OCI-LY7 (cell line): Measurements from ENCODE around the gene PSMB5. TPM values are rescaled to one million over a fixed set of nuclear protein-coding genes. Genes with fewer than 3 reads are reported as not detected.

Experiments
- BruUV-seq: library from RNA; stranded (reverse); fragments of 400-500 nt; replicated peaks from 2 replicates; lab custom pipeline; 2021; lab: Mats Ljungman, UMichigan
- CTCF ChIA-PET: fragments of 300-600 bp; sonication (Branson Sonifier 250); formaldehyde crosslinking; loops from one replicate; lab custom pipeline; 2022; ENCODE audit warnings: antibody characterized with exemption; ENCODE audit not compliant: unreplicated experiment; lab: Charles Lee
- POLR2A ChIA-PET: fragments of 300-600 bp; sonication (Branson Sonifier 250); formaldehyde crosslinking; loops from one replicate; lab custom pipeline; 2022; ENCODE audit warnings: antibody characterized with exemption; lab: Charles Lee
- DNase-seq: peaks from one replicate; pipeline ENCODE4 v3.0.0-alpha.2; 2015; ENCODE audit warnings: low spot score
- H2AFZ ChIP-seq: fragments of 200-600 bp; sonication (generic), shearing (Covaris generic); 2 replicates; pipeline ENCODE4 v1.6.1; 2014; ENCODE audit warnings: mild to moderate bottlenecking, antibody characterized with exemption, low read length, moderate library complexity
- H3K27ac ChIP-seq: fragments of 200-600 bp; sonication (generic); 2 replicates; pipeline ENCODE4 v1.5.1; 2014; ENCODE audit warnings: mixed run types, low read depth, mild to moderate bottlenecking, moderate library complexity, low read length, inconsistent platforms; ENCODE audit not compliant: poor library complexity, severe bottlenecking
- H3K36me3 ChIP-seq: fragments of 200-600 bp; sonication (generic); 2 replicates; pipeline ENCODE4 v1.6.1; 2014; ENCODE audit warnings: mild to moderate bottlenecking, antibody characterized with exemption, low read length, moderate library complexity, mixed read lengths; ENCODE audit not compliant: insufficient read depth
- H3K4me1 ChIP-seq: fragments of 200-600 bp; sonication (generic); 2 replicates; pipeline ENCODE4 v1.5.1; 2014; ENCODE audit warnings: mild to moderate bottlenecking, low read length; ENCODE audit not compliant: insufficient read depth, poor library complexity, severe bottlenecking
- H3K4me2 ChIP-seq: fragments of 200-600 bp; sonication (generic); 2 replicates; pipeline ENCODE4 v1.6.1; 2014; ENCODE audit warnings: mild to moderate bottlenecking, low read length
- H3K4me3 ChIP-seq: fragments of 200-600 bp; sonication (generic); 2 replicates; pipeline ENCODE4 v1.5.1; 2014; ENCODE audit warnings: mild to moderate bottlenecking, low read depth, low read length; ENCODE audit not compliant: poor library complexity, severe bottlenecking
- H3K79me2 ChIP-seq: fragments of 200-600 bp; sonication (generic); 2 replicates; pipeline ENCODE4 v1.6.1; 2016; ENCODE audit warnings: low read depth, mild to moderate bottlenecking, low read length, moderate library complexity, mixed read lengths; ENCODE audit not compliant: insufficient read depth
- H3K9me2 ChIP-seq: fragments of 200-600 bp; sonication (generic); 2 replicates; pipeline ENCODE4 v1.6.1; 2016; ENCODE audit warnings: mild to moderate bottlenecking, low read length, mixed read lengths; ENCODE audit not compliant: insufficient read depth
- H3K9me3 ChIP-seq: fragments of 200-600 bp; sonication (generic); 2 replicates; pipeline ENCODE4 v1.6.1; 2014; ENCODE audit warnings: mild to moderate bottlenecking, mixed run types, low read length, mixed read lengths
- H4K20me1 ChIP-seq: fragments of 200-600 bp; sonication (generic); 2 replicates; pipeline ENCODE4 v1.6.1; 2014; ENCODE audit warnings: mild to moderate bottlenecking, antibody characterized with exemption, low read length, moderate library complexity, mixed read lengths; ENCODE audit not compliant: insufficient read depth
- CTCF ChIP-seq: fragments of 200-600 bp; sonication (generic); conservative IDR thresholded peaks from 2 replicates; pipeline ENCODE4 v1.5.1; 2014; ENCODE audit warnings: mild to moderate bottlenecking, antibody characterized with exemption, low read length, moderate library complexity, mixed read lengths
- EZH2phosphoT487 ChIP-seq: fragments of 200-600 bp; sonication (generic); IDR thresholded peaks from 2 replicates; pipeline ENCODE4 v1.6.1; 2018; ENCODE audit warnings: low read depth, borderline replicate concordance, mild to moderate bottlenecking, mixed run types, antibody characterized with exemption, low read length, moderate library complexity, mixed read lengths
- intact Hi-C: fragments of 100-400 bp; cut with micrococcal nuclease; formaldehyde crosslinking; loops from one replicate; pipeline ENCODE4 v1.10.0; 2022; ENCODE audit not compliant: unreplicated experiment
- total RNA-seq, 2 experiments: library from RNA; depleted of rRNA in 1 of 2; stranded (reverse); fragments of >200 nt in 1 of 2; shearing (Covaris generic) in 1 of 2; gene quantifications; 2 replicates each; pipeline ENCODE4 v1.2.3, GENCODE V29; 2014 to 2022

Gene PSMB5
- total RNA-seq, 2 experiments from 2014 or later, result 111 to 122 TPM

DNA sequence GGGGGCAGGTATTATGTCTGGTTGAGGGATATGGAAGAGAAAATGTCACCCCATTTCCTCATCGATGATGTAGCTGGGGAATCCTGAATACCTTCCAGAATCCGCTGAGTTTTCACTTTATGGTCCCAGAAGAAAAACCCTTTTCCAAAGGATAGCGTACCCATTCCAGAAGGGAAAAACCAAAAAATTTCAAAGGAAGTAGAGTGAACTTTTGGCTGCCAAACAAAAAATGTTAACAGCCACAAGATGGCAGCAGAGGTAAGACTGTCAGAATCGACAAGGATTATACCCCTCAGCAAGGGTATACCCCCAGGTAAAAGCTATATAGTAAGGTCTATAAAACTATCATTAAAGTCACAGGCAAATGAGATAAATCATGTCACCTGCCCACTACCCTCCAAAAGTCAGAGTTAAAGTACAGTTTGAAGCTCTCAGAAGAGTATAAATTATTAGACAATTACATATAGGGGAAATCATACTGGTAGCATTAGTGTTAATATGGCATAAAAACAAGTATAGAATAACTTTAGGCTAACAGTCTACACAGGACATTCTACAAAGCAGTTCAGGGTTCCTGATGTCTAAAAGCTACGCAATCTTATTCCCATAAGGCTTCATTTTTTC, 42.2 kb upstream of the PSMB5 start:
- no peak overlapping the region for H3K4me2 ChIP-seq

GRCh38 chr14:23074906-23075305, 40.2 kb upstream of the PSMB5 start:
- Histone ChIP-seq H2AFZ (no peak overlapping the region), H3K9me3 (no peaks in the 10 kb centered on the region), H3K27ac (no peak overlapping the region), H3K36me3 (peaks cover 84% of the 10 kb centered on the region), H4K20me1 (no peaks in the 10 kb centered on the region), H3K79me2 (peaks cover 12% of the 10 kb centered on the region), H3K4me3 (no peak overlapping the region), H3K4me1 (peaks cover 15% of the 10 kb centered on the region), H3K4me2 (no peak overlapping the region), H3K9me2 (no peaks in the 10 kb centered on the region)
- TF ChIP-seq CTCF (no peak), EZH2phosphoT487 (no peak)
- no peak for DNase-seq
- no TSS peak for BruUV-seq
- intact Hi-C loops, result loop anchor here (5.0 kb wide), 1 partner anchor 227 kb away; the partner anchor contains the start of gene PPP1R3E
- ChIA-PET POLR2A (interaction anchor here (0.6 kb wide), 2 partner anchors 16 to 251 kb away, joined by 3 to 4 read pairs; no protein-coding TSS in a partner anchor), CTCF (no interaction called here)

More for the DNA sequence above, 42.2 kb upstream of the PSMB5 start:
- H4K20me1 ChIP-seq, result no peaks in the 10 kb centered on the region
- no TSS peak for BruUV-seq
- DNase-seq, result peak; percentile 57
- no peaks in the 10 kb centered on the region for H3K9me2 ChIP-seq
- no peaks in the 10 kb centered on the region for H3K79me2 ChIP-seq
- no peak overlapping the region for H2AFZ ChIP-seq
- H3K27ac ChIP-seq, result no peak overlapping the region
- no peak overlapping the region for H3K4me3 ChIP-seq
- no peaks in the 10 kb centered on the region for H3K9me3 ChIP-seq
- ChIA-PET POLR2A (interaction anchor here (0.5 to 2.4 kb wide), 4 partner anchors 18 to 209 kb away, joined by 3 to 7 read pairs (median 4); partner anchors contain the start of genes ACIN1 and C14orf119), CTCF (interaction anchor here (0.8 to 1.5 kb wide), 5 partner anchors 8 to 43 kb away, joined by 3 to 6 read pairs (median 5); partner anchors contain the start of genes ACIN1 and C14orf119)
- no peak for TF ChIP-seq EZH2phosphoT487
- TF ChIP-seq CTCF, result peak; percentile 92
- intact Hi-C loops, result no loop called here
- H3K4me1 ChIP-seq, result peaks cover 4% of the 10 kb centered on the region
- peaks cover 99% of the 10 kb centered on the region for H3K36me3 ChIP-seq
